ENCODE measurements around the gene KLHL33.
"Not testable (repeated sequence)": the region's sequence is repeated elsewhere in the genome, so short reads cannot be mapped to it uniquely, and the experiment has no call there.

Gene KLHL33

DNA sequence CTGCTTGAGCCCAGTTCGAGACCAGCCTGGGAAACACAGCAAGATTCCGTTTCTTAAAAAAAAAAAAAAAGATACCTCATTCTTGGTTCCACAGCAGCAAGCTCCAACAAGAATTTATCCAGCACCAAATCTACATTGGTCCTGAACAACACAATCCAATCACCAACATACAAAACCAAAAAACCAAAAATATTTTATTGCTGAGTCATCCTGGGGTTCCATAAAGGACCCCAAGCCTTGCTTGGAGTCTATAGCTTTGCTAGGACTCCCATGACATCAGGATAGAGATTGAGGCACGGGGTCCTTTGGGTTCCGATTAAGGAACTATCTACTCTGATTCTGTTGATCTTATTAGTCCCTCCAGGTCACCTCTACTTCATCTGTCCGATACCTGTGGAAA is 10.9 kb upstream of the KLHL33 start:
- no peak for DNase-seq

DNA sequence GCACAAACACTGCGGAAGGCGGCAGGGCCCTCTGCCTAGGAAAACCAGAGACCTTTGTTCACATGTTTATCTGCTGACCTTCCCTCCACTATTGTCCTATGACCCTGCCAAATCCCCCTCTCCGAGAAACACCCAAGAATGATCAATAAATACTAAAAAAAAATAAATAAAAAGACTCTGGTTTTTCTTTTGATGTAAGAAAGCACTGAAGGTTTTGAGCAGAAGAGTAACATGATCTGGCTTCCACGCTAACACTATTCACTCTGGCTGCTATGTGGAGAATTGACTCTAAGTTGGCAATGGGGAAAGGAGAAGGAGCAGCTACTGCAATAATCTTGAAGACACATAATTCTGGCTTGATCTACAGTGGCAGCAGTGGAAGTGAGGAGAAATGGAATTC is 7.7 kb upstream of the KLHL33 start:
- not testable (repeated sequence) for DNase-seq

DNA sequence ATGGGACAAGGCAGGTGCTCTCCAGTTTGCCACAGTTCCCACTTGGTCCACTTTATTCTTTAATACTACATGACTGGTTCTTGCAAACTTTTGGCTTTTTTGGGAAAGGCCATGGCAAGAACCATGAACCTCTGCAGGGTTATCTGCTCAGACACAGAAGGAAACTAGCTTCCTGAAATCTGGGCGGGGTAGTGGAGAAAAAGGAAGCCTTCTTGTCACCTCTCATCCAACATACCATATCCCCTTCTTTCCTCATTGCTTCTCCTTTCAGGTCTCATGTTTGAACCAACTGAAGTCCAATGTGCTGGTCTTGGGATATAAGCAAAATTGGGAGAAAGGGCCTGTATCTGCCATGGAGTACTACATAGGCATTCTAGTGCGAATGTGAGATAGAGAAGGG is 5.5 kb upstream of the KLHL33 start:
- no peak for DNase-seq

DNA sequence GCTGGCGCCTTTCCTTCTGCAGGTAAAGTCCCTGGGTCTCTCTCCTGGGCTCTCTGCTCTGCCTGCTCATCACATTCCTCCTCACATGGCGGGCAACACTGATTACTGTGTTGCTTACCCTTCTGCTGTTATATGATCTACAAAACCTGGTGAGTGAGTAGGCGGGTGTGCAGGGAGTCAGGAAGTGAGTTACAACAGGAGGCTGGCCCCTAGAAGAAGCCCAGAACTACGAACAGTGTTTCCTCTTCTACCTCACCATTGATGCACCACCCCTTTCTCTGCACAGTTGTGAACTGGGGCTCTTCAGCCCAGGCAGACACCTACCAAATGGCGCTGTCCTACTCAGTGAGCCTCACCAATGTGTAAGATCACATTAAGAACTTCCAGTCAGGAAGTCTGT is 4.9 kb upstream of the KLHL33 start:
- DNase-seq: peak in 1 of 2 donors; percentile 41

DNA sequence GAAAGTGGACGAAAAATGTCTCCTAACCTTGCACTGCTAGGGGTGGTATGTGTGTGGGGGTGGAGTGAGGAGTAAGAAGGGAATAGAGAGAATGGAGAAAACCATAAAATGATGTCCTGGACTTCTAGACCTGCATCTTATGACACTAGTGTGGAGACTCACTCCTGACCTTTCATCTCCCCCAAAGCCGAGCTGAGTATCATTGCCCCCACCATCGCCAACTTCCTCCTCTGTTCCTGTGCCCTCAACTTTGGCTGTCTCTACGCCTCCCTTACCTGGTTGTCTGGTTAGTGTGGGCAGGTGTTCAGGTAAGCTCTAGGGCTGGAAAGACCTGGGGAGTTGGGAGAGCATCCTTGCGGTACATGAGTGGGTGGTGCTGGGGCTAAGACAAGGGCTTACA is 4.5 kb upstream of the KLHL33 start:
- no peak for DNase-seq

DNA sequence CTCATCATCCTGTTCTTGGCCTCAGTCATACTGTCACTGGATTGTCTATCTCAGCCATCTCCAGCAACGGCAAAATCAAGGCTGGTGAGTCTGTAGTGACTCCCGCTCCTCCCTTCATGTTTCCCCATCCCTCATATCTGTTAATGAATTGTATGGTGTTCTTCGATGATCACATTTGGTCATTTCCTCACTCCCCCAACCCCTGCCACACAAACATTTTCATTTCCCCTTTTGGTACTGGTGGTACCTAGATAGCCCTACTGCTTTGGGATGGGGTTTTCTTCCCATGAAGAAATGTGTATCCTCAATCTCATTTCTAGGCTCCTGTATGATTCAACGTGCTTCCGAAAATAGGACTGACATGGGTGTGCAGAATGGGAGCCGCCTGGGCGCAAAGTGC is 2.7 kb upstream of the KLHL33 start:
- no peak for DNase-seq

DNA sequence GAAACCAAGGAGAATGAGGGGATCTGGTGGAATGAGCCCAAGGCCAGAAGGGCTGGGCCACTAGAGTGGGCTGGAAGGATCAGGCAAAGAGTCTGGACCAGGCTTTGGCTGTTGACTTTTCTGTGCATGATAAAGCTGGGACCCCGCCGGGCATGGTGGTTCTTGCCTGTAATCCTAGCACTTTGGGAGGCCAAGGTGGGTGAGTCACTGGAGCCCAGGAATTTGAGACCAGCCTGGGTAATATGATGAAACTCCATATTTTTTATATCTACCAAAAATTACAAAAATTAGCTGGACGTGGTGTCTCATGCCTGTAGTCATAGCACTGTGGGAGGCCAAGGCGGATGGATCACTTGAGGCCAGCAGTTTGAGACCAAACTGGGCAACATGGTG is 393 bp upstream of the KLHL33 start:
- DNase-seq: no peak

DNA sequence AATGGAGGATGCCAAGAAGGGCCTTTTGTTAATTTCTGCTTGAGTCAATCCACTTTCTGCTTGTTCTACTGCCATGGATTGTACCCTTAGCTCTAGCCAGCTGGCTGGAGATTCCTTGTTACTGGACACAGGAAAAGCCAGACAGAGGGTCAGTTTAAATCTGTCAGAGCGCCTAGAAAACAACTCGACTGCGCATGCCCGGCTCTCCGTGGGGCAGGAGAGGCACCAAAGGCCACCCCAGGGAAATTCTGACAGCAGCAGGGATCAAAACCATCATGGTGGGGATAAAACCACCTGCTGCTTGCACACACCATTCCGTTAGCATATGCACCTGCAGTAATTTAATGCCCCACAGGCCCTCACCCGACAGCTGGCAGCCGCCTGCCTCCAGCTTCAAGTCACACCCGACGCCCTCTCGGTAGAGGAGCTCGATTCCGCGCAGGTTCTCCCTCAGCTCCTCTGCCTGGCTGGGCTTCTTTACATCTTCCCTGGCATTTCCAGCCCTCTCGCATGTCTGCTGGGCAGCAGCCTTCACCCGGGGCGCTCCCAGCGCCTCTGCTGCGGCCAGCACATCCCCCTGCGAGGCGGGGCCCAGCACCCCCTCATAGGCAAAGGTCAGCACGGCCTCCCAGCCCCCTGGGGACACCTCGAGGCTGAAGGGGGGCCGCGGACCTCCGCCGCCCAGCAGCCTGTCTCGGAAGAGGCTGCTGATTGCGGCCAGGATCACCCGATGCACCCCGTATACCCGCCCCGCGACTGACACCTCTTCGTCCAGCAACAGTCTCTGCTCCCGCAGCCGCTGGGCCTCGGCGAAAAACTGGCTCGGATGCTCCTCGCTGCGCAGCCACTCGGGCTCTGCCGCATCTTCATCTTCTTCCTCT is 1.0 kb downstream of the KLHL33 start:
- no peak for DNase-seq

DNA sequence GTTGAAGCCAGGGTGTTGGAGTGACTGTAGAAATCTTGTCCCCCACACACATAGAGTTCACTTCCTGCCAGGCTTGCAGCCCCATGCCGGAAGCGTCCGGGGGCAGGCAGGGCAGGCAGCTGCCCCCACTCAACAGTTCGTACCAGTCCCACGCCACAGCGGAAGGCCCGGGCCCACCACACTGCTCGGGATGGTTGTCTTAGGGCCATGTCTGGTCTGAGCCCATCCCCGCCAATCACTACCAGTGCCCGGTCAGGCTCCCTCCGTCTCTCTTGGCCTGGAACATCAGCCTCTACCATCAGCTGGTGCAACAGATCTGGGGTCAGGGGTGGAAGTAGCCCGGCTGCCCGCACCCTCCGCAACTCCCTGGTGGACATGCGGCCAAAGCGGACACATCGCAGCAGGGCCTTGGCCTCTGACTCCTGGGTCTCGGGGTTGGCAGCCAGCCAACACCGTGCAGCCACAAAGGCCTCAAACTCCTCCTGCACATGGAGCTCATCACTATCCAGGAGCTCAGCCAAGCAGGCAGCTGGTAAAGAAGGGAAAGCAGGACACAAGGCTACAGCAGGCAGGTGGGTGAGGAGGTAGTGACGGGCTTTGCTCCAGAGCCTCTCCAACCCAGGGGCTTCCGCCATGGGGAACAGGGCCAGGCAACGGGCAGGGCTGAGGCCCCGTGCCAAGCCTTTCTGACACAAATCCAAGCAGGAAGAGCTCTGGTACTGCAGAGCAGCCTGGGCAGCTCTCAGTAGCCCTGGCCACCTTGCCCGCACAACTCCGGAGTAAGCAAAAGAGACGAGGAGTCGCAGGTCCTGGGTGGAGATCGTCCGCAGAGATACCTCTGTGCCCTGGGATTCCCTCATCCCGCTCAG is 5.9 kb downstream of the KLHL33 start:
- DNase-seq: no peak

DNA sequence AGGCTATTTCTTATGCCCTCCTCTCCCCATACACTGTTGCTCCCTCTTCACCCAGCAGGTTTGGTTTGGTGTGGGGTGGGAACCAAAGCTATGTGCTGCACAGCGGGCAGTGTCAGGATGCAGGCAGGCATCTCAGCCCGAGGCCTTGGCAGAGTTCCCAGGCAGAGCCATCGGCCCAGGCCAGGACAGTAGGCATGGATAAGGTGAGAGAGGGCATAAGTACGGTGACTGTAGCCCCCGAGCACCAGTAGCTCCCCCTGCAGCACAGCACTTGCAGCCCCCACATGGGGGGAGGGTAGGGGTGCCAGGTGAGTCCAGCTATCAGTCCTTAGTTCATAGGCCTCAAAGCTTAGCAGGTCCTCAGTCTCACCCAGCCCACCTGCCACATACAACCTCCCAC is 7.2 kb downstream of the KLHL33 start:
- no peak for DNase-seq

DNA sequence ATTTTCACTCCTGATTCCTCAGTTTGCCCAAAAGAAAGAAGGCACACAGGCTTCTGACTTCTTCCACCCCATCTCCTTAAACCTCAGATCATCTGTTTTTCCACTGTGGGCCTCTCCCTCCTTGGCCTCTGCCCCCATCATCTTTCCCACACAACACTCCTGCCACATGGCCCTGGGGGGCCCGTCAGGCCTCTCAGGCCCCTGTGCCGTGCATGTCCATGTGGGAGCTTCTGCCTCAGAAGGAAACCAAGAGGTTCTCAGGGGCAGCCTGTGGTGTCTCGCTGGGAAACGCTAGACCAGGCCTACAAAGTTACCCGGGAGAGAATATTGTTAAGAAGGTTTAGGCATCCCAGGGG is 8.0 kb downstream of the KLHL33 start:
- no peak for DNase-seq

DNA sequence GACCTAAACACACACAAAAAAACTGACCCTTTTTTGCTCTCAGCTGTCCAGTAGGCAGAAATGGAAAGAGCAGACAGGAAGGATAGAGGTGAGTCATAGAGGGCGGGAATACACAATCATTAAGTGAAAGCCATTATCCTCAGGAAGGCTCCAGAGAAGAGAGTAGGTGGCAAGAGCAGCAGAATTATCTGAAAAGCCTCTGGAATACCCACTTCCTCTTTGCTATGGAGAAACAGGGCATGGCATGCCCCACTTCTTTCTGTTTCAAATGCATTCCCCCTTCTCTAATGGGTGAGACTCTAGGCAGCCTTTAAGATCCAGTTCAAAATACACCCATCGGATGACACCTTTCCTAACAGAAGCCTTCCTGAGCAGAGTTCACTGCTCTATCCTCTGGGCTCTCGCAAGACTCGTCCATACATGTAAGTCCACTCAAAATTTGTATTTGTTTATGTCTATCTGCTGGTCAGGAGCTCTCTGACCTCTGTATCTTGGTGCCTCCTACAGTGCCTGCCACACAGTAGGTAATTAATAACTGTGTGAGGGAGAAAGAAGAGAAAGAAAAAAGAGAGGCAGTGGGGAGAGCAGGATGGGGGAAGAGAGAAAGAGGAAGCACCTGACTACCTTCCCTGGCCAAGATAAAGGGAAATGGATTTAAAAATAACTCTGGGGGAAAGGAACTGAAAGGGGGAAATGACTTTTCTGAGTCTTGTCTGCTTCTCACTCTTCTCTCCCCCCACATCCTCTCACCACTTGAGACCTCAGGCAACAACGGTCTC is 8.5 kb downstream of the KLHL33 start:
- DNase-seq: no peak

DNA sequence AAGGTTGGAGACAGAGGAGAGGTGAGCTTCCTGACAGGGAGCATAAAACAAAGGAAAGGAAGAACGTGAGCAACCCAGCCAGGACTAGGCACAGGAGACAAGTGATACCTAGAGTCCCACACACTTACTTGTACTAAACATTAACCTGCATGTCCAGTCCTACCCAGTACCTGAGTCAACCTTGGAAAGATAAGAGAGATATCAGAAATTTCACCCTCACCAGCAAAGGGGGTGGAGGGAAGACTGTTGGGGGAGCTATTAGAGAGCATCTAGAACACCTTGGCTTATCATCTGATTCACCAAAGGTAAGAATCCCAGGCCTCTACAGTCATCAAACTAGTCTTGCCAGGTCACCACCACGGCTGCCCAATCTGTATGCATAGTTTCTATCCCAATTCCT is 11.1 kb downstream of the KLHL33 start:
- DNase-seq: no peak

DNA sequence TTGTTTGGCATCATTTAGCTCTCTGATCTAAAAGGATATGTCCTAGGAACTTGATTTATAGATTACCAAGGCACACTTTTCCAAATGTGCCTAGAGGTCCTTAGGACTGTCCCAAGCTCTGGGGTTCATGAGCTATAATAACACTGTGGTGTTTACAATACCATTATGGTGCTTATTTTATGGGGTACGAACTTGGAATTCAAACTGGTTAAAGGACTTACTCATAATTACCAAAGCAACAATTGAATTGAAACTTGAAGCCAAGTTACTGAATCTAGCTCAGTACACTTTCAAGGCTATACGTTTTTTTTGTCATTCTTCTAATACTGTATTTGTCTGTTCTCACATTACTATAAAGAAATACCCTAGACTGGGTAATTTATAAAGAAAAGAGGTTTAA is 13.1 kb downstream of the KLHL33 start:
- DNase-seq: no peak

DNA sequence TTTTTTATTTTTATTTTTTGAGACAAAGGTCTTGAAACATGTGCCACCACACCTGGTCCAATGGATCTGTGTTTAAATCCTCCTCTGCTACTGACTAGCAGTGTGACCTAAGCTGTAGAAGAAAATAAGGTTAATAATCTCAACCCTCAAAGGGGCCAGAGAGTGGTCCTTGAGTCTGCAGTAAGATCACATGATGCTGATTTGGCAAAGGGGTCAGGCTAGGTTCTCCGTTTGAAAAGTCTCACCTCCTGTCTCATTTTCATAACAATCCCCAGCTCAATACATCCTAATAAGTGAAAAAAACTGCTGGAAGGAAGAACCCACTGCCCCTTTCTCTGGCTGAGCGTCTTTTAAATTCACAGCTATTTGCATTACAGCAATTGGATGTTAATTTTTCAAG is 14.7 kb downstream of the KLHL33 start:
- no peak for DNase-seq

DNA sequence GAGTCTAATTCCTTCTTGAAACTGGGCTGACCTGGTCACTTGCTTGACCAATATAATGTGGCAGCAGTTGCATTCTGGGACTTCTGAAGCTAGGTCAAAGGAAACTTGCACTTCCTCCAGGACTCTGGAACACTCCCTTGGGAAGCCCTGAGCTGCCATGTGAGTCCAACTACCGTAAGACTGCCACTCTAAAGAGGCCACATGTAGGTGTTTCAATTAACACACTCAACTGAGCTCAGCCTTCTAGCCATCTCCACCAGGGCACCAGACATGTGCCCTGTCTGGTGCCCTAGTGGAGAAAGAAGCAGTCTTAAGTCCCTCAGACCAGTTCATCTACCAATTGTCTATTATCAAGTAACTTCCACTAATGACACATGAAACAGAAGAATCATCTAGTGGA is 16.5 kb downstream of the KLHL33 start:
- no peak for DNase-seq

DNA sequence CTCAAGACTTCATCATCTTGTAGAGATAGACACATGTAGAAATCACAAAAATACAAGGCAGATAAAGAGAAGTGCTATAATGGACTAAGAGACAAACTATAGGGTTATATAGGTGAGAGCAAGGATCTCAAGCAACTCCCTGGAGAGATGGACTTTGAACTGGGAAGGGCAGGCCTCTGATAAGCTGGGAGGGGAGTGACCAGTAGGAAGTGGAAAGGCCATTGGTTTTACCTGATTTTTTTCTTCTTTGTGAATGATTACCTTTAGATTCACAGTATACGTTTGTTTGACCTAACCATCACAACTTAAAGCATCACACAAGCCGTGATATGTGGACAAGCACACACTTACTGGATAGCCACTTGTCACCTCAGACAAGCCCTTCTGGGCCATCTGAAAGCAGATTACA is 17.5 kb downstream of the KLHL33 start:
- DNase-seq: no peak

DNA sequence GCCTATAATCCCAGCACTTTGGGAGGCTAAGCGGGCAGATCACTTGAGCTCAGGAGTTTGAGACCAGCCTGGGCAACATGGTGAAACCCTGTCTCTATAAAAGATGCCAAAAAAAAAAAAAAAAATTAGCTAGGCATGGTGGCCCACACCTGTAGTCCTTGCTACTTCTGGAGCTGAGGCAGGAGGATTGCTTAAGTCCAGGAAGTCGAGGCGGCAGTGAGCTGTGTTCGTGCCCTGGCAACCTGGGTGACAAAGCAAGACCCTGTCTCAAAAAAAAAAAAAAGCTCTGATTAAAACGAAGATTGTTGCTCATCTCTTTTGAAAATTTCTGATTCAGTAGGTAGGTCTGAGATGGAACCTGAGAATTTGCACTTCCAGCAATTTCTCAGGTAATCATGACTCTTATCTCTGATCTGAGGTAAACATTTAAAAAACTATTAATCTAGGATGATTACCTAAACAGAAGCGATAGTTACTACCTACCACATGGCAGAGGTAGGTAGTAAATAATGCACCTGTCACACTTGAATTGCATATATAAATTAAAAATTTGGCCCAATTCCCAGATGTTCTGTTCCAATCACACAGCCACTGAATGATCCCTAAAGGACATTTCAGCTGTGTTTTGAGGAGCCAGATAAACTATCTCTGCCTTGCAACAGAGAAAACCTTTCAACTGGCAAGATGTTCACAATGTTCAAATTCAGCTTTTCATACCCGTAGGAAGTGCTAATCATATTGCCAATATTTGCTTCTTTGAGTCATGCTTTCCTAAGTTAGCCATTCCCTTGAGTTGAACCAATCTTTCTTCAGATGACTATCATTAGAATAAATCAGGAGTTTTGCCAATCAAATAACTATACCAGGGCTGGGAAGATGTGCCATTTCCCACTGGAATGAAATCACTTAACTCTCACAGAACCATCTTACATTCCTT is 18.4 kb downstream of the KLHL33 start:
- no peak for DNase-seq

DNA sequence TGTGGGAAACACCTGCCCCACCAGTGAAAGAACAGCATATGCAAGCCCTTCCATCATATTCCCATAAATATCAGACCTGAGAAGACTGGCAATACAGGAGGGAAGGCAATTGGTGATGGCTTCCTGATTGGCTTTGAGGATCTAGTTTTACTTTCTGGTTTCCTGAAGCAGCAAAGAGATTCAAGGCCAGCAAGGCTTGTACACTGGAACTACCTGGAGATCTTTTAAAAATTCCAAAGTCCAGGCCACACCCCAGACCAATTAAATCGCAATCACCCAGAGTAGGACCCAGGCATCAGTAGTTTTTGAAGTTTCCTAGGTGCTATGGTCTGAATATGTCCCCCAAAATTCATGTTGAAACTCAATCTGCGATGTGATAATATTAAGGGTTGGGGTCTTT is 19.7 kb downstream of the KLHL33 start:
- no peak for DNase-seq

DNA sequence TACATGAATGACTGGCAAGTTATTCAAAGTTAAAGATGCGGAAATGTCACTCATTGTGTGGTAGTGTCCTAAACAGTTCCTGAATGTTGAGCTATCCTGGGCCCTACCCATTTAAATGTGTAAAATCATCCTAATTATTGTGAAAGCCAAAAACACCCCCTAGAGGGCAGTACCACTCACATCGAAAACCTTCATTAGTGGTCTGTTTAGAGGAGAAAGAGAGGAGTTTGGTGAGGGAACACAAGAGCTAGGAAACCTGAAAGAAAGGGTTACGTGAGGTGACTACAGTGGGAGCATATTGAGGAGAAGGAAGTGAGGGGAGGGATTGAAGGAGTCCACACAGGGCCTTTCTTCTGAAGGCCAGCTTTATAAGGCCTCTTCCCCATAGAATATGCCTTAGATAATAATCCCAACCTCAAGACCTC is 20.2 kb downstream of the KLHL33 start:
- DNase-seq: peak; percentile 43 to 71

DNA sequence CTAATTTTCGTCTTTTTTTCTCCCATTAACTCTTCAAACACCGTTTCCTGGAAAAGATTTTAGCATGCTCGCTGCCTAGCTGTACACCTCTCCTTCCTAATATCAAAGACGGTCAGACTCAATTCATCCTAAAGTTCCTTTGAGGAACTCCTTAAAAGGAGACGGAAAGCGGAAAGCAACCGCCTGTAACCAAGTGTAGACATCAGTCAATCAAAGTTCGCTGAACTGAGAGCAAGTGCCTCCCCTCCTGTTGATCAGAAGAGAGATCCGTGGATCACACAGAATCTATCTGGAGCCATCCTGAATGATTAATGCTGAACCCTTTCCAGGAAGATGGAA is 22.3 kb downstream of the KLHL33 start:
- peak in 1 of 2 donors; percentile 43 for DNase-seq
